Measurements from ENCODE around the gene CALM3.

The CALM3 gene

DNA sequence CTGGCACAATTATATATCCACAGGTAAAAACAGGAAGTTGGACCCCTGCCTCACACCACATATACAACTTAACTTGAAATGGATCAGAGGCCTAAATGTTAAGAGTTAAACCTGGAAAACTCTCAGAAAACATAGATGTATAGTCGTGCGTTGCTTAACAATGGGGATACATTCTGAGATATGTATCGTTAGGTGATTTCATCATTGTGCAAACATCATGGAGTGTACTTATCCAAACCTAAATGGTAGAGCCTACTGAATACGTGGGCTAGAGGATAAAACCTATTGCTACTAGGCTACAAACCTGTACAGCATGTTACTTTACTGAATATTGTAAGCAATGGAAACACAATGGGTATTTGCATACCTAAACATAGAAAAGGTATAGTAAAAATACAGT is 14.8 kb upstream of the CALM3 start:
- Mint-ChIP-seq H3K36me3 (no peaks in the 10 kb centered on the region), H3K4me3 (no peak overlapping the region), H3K4me1 (ENCODE audit: low read depth) (peaks cover 8% of the 10 kb centered on the region), H3K27ac (no peak overlapping the region), H3K9me3 (ENCODE audit: low read depth) (no peaks in the 10 kb centered on the region), H3K27me3 (no peaks in the 10 kb centered on the region)

DNA sequence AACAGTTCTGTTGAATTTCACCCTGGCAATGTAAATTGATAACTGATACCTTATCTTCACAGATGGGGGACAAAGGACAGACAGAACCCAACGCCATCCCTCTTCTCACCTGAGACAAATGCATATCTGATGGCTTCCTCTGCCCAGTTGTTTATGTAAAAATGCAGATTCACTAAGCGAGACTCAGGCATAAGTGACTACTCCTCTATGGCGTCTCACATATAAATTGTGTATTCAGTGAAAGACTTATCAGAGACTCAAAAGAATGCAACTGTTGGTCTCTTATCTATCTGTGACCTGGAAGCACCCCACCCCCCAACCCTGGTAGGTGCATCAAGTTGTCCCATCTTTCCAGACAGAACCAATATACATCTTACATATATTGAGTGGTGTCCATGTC is 13.3 kb upstream of the CALM3 start:
- Mint-ChIP-seq H3K4me3 (no peak overlapping the region), H3K4me1 (ENCODE audit: low read depth) (peaks cover 8% of the 10 kb centered on the region), H3K27ac (no peak overlapping the region), H3K27me3 (no peaks in the 10 kb centered on the region), H3K9me3 (ENCODE audit: low read depth) (no peaks in the 10 kb centered on the region), H3K36me3 (no peaks in the 10 kb centered on the region)

DNA sequence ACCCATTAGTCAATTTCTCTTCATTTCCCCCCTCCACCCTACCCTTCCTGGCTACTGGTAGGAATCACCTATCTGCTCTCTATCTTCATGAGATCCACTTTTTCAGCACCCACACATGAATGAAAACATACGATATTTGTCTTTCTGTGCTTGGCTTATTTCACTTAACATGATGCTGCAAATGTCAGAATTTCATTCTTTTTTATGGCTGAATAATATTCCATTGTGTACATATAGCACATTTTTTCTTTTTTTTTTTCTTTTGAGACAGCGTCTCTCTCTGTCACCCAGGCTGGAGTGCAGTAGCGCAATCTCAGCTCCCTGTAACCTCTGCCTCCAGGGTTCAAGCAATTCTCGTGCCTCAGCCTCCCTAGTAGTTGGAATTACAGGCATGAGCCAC is 9.9 kb upstream of the CALM3 start:
- Mint-ChIP-seq H3K27ac (no peak overlapping the region), H3K4me3 (no peak overlapping the region), H3K36me3 (no peaks in the 10 kb centered on the region), H3K4me1 (ENCODE audit: low read depth) (no peaks in the 10 kb centered on the region), H3K9me3 (ENCODE audit: low read depth) (no peaks in the 10 kb centered on the region), H3K27me3 (no peaks in the 10 kb centered on the region)

DNA sequence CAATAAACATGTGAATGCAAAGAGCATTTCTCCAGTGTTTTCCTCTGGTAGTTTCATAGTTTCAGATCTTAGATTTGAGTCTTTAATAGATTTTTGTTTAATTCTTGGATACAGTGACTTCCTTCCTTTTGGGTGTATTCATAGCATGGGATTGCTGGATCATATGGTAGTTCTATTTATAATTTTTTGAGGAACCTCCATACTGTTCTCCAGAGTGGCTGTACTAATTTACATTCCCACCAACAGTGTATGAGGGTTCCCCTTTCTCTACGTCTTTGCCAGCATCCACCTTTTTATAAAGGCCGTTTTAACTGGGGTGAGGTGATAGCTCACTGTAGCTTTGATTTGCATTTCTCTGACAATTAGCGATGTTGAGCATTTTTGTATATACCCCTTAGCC is 9.3 kb upstream of the CALM3 start:
- Mint-ChIP-seq H3K4me3 (no peak overlapping the region), H3K27me3 (no peaks in the 10 kb centered on the region), H3K9me3 (ENCODE audit: low read depth) (no peaks in the 10 kb centered on the region), H3K36me3 (no peaks in the 10 kb centered on the region), H3K4me1 (ENCODE audit: low read depth) (no peaks in the 10 kb centered on the region), H3K27ac (no peak overlapping the region)

DNA sequence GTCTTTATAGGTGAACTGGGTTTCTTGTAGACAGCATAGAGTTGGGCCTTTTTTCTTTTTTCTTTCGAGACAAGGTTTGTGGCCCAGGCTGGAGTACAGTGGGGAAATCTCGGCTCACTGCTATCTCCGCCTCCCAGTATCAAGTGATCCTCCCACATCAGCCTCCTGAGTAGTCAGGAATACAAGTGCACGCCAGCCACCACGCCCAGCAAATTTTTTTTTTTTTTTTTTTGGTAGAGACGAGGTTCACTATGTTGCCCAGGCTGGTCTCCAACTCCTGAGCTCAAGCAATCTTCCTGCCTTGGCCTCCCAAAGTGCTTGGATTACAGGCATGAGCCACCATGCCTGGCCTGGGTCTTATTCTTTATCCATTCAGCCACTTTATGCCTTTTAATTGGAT is 5.1 kb upstream of the CALM3 start:
- Mint-ChIP-seq H3K27ac (no peak overlapping the region), H3K4me1 (ENCODE audit: low read depth) (peaks cover 13% of the 10 kb centered on the region), H3K4me3 (no peak overlapping the region), H3K36me3 (peaks cover 3% of the 10 kb centered on the region), H3K9me3 (ENCODE audit: low read depth) (peaks cover 4% of the 10 kb centered on the region), H3K27me3 (no peaks in the 10 kb centered on the region)

DNA sequence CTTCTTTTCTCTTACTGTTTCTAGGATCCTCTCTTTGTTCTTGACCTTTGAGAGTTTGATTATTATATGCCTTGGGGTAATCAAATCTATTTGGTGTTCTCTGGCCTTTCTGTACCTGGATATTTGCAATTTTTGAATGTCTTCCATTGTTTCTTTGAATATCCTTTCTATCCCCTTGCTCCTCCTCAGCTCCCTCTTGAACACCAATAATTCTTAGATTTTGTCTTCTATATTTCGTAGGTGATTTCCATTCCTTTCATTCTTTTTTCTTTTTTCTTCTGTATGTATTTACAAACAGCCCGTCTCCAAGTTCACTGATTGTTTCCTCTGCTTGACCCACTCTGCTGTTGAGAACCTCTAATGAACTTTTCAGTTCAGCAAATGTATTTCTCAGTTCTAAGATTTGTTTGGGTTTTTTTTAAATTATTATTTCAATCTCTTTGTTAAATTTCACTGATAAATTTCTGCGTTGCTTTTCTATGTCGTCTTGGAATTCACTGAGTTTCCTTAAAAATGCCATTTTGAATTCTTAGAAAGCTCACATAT is 2.7 kb upstream of the CALM3 start:
- no peaks in the 10 kb centered on the region for H3K27me3 Mint-ChIP-seq
- peaks cover 3% of the 10 kb centered on the region for H3K36me3 Mint-ChIP-seq
- peak overlapping the region; percentile 22 for H3K27ac Mint-ChIP-seq
- peaks cover 4% of the 10 kb centered on the region for H3K9me3 Mint-ChIP-seq (ENCODE audit: low read depth)
- H3K4me3 Mint-ChIP-seq = no peak overlapping the region
- peaks cover 27% of the 10 kb centered on the region for H3K4me1 Mint-ChIP-seq (ENCODE audit: low read depth)

DNA sequence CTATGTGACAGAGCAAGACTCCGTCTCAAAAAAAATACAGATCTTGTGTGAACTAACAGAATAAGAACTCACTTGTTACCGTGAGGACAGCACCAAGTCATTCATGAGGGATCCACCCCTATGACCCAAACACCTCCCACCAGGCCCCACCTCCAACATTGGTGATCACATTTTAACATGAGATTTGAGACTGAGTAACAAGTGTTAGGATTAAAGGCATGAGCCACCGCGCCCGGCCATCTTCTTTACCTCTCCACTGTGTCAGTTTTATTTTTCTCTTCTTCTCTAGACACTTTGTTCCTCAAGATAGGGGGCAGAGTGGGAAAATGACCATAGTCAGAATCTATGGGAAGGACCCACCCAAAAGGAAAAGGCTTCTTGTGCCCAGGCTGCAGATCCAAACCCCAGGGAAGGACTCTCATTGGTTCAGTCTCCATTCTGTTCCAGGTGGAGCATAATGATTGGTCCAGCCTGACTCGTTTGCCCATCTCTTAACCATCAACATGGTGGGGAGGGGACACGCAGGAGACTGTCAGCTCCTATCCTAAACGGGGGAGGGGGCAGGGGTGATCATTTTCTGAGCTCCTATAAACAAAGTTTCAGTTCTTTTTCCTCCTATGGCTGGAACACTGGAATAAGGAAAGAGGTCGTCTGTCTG is 1.3 kb upstream of the CALM3 start:
- Mint-ChIP-seq H3K4me1 (ENCODE audit: low read depth) (peaks cover 30% of the 10 kb centered on the region), H3K27me3 (no peaks in the 10 kb centered on the region), H3K9me3 (ENCODE audit: low read depth) (peaks cover 4% of the 10 kb centered on the region), H3K4me3 (peak overlapping the region; percentile 98), H3K36me3 (peaks cover 3% of the 10 kb centered on the region), H3K27ac (peak overlapping the region; percentile 100)

DNA sequence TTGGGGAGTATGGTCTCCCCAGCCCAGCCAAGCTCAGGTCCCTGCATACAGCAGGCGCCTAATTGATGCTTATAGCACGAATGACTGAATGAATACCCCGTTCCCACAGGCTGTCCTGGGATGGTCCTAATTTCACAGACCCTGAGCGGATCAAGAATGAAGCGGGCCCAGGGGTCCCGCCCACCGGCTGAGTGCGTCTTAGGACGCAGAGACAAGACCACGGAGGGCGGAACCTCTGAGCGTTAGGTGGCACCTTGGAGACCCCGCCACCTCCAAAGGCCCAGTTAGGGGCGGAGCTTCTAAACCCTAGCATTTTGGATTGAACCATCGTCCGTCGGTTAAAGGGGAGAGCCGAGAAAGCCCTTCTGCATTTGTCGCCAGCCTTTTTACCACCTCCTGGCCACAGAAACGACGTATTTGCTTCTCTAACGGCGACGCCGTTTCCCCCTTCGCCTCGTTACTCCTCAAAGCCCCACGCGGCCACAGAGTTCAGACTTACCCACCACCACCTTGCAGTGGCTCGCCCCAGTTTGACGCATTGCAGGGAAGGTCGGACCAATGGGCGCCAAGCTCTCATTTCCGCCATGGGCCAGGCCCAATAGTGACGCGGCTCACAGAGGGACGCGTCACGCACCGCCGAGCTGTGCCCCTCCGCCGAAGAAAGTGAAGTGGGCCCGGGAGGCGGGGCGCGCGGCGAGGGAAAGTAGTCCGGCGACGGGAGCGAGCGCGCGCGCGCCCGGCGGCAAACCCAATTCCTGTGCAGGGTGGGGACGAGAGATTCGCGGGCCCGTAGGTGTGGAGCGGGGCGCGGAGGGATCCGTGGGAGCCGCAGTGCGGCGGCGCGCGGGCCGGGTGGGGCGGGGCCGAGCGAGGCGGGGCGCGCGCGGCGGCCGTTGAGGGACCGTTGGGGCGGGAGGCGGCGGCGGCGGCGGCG is 479 bp upstream of the CALM3 start:
- peaks cover 4% of the 10 kb centered on the region for H3K9me3 Mint-ChIP-seq (ENCODE audit: low read depth)
- peaks cover 3% of the 10 kb centered on the region for H3K36me3 Mint-ChIP-seq
- peak overlapping the region; percentile 98 for H3K4me3 Mint-ChIP-seq
- peak overlapping the region; percentile 100 for H3K27ac Mint-ChIP-seq
- H3K27me3 Mint-ChIP-seq = no peaks in the 10 kb centered on the region
- H3K4me1 Mint-ChIP-seq (ENCODE audit: low read depth) = peaks cover 32% of the 10 kb centered on the region

DNA sequence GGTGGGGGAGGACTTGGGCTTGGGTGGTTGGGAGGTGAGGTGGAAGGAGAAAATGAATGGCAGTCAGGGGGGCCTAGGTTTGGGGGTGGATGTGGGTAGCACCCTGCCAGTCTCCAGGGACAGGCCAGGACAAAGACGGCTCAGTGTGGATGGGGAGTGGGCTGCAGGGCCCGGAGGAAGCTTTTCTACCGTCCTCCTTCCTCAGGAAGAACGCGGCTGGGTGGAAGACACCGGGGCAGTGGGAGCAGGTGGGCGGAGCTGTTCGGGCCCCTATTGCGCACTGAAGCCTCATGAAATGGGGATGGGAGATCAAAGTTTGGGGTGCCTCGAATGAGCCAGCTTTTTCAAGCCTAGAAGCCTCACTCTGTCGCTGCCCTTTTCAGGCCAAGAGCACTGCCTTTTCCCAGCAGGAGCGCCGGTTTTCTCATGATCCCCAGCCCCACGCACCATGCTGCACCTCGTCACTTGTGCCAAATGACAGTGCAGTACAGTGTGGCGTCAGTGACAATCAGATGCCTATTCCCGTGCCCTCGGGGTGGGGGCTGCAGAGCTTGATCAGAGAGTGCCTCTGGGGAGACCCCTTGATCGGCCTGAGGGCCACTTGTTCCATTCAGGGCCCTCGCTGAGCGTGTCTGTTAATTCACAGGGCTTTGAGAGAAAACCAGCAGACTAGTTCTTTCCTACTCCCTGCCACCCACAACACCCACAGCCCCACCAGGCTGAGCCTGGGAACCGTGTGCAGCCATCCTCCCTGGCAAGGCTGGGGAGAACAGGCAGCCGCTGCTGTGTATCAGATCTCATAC is 1.5 kb downstream of the CALM3 start:
- Mint-ChIP-seq H3K27me3 (no peaks in the 10 kb centered on the region), H3K36me3 (peaks cover 6% of the 10 kb centered on the region), H3K27ac (peak overlapping the region; percentile 93), H3K4me3 (peak overlapping the region; percentile 98), H3K9me3 (ENCODE audit: low read depth) (peaks cover 4% of the 10 kb centered on the region), H3K4me1 (ENCODE audit: low read depth) (peaks cover 36% of the 10 kb centered on the region)

DNA sequence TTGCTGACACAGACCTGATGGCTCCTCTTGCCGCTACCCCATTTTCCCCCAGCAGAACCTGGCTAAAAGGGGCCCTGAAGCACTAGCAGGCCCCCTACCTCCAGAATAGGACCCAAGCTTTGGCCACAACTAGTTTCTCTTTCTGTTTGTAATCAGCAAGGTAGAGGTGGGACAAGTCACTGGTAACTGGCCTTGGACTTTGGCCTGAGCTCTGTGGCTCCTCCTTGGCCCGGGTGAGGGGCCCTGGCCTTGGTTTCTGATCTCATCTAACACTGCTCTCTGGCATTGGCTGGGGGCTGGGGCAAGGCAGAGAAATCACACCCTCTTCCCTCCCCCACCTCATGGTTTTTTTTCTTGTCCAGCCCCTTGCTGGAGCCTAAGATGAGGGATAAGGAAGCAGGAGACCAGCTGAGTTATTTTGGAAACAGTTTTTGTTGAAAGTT is 2.1 kb downstream of the CALM3 start:
- Mint-ChIP-seq H3K27me3 (no peaks in the 10 kb centered on the region), H3K9me3 (ENCODE audit: low read depth) (peaks cover 4% of the 10 kb centered on the region), H3K4me3 (peak overlapping the region; percentile 98), H3K27ac (peak overlapping the region; percentile 93), H3K4me1 (ENCODE audit: low read depth) (peaks cover 35% of the 10 kb centered on the region), H3K36me3 (peaks cover 6% of the 10 kb centered on the region)

DNA sequence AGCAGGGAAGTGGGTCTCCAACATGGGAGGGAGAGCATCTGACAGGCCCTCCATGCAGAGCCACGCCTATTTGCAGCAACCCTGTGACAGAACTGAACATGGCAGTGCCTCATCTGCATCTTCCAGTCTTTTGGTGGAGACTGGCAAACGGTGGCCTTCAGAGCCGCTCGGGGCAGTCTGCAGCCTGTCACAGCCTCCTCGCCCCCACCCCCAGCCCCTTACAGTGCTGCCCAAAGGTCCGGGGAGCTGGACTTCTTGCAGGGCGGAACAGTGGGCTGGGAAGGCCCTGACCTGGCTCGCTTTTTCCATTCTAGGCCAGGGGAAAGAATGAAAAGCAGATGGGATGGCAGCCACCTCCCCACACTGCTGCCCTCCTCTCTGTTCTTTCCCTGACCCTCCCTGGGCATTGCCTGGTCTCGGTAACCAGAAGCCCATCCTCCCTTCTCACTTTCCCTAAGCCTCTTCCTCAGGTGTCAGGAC is 2.7 kb downstream of the CALM3 start:
- Mint-ChIP-seq H3K36me3 (peaks cover 3% of the 10 kb centered on the region), H3K4me1 (ENCODE audit: low read depth) (peaks cover 34% of the 10 kb centered on the region), H3K9me3 (ENCODE audit: low read depth) (no peaks in the 10 kb centered on the region), H3K4me3 (peak overlapping the region; percentile 98), H3K27me3 (no peaks in the 10 kb centered on the region), H3K27ac (peak overlapping the region; percentile 93)

DNA sequence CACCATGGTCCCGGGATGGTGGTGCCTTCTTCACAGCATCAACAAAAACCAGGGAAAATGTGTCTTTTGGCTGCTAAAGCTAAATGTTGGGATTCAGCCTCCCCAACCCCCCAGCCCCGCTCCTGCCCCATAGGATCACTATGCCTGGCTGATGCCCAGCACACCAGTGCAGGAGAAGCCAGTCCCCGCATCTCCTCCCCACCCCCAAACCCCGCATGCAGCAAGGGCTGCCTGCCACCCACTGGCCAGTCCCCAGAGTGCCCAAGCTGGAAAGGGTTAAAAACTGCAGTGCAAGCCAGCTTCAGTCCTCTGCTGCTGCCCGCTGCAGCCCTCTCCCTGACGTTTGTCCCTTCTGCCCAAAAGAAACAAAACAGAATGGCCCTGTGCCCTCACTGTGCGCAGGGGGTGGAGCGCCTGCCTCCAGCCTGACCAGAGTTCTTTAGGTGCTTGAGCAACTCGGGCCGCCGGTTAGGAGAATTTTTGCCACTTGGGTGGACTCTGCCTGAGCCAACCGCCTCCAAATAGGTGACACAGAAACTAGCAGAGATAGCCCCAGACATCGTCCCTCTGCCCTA is 3.7 kb downstream of the CALM3 start:
- Mint-ChIP-seq H3K36me3 (peaks cover 6% of the 10 kb centered on the region), H3K27me3 (no peaks in the 10 kb centered on the region), H3K4me1 (ENCODE audit: low read depth) (peaks cover 40% of the 10 kb centered on the region), H3K9me3 (ENCODE audit: low read depth) (no peaks in the 10 kb centered on the region), H3K27ac (no peak overlapping the region), H3K4me3 (no peak overlapping the region)

DNA sequence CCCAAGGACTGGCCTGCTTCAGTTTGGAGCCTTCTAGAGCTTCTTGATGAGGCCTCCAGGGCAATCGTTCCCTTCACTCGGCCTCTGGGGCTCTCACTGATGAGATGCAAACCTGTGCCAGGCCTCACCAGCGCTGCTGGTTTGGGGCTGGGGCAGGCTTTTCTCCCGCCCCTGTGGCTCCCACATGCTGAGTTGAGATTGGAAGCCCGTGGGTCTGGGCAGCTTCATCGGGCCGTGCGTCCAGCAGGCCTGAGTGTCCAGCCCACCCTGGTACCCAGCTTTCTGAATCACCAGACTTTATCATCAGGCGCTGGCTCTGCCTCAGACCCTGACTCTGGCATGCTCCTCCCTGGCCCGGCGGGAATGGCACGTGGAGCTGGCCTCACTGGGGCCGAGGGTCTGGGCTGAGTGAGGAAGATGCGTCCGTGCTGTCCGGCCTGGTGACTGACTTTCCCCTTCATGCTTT is 4.3 kb downstream of the CALM3 start:
- Mint-ChIP-seq H3K4me3 (no peak overlapping the region), H3K4me1 (ENCODE audit: low read depth) (peaks cover 39% of the 10 kb centered on the region)

DNA sequence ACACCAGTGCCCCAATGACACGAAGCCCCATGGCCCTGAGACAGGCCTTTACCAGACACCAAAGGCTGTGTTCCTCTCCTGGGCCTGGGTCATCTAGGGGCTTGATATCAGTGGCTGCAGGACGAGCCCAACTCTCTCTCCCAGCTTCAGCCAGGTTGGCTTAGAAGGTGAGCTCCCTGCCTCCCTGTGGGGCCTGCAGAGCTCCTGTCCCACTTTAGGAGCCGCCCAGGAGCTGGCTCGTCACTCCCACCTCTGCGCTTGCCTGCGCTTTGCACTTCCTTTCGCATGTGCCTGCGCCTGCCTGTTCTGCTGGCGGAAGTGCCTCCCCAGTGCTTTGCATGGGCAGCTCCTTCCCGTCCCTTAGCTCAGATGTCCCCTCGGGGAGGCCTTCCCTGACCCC is 4.9 kb downstream of the CALM3 start:
- Mint-ChIP-seq H3K27me3 (no peaks in the 10 kb centered on the region), H3K27ac (peak overlapping the region; percentile 47), H3K4me1 (ENCODE audit: low read depth) (peaks cover 44% of the 10 kb centered on the region), H3K36me3 (peaks cover 6% of the 10 kb centered on the region), H3K9me3 (ENCODE audit: low read depth) (no peaks in the 10 kb centered on the region), H3K4me3 (no peak overlapping the region)

More for the DNA sequence above, 4.3 kb downstream of the CALM3 start:
- no peaks in the 10 kb centered on the region for H3K27me3 Mint-ChIP-seq
- H3K9me3 Mint-ChIP-seq (ENCODE audit: low read depth) = no peaks in the 10 kb centered on the region
- H3K36me3 Mint-ChIP-seq = peaks cover 6% of the 10 kb centered on the region
- no peak overlapping the region for H3K27ac Mint-ChIP-seq
